Endothelial cell of umbilical vein (primary cell): ENCODE results near the gene PUM2. TPM values are rescaled to one million over a fixed set of nuclear protein-coding genes. Genes with fewer than 3 reads are reported as not detected.

Experiments
- BruUV-seq: library from RNA; stranded (reverse); fragments of 400-500 nt; replicated peaks from 2 replicates; lab custom pipeline; 2021; lab: Mats Ljungman, UMichigan
- CTCF ChIA-PET: fragments of 300-600, 350-600 bp; sonication (Branson Sonifier 250); formaldehyde crosslinking; loops from one replicate; lab custom pipeline; 2021; ENCODE audit warnings: antibody characterized with exemption, inconsistent platforms; lab: Charles Lee
- POLR2A ChIA-PET: fragments of 300-600, 350-600 bp; sonication (Branson Sonifier 250); formaldehyde crosslinking; loops from one replicate; lab custom pipeline; 2021; ENCODE audit warnings: antibody characterized with exemption, inconsistent platforms; lab: Charles Lee
- DNase-seq: peaks from one replicate; pipeline ENCODE4 v3.0.0-alpha.2; 2011; ENCODE audit warnings: low read depth, low spot score
- FAIRE-seq: peaks from 2 replicates; lab custom pipeline; 2011; peaks lifted over from hg19 to GRCh38; lab: Jason Lieb, UNC
- H2AFZ ChIP-seq: 2 replicates; pipeline ENCODE4 v1.6.0; 2012; ENCODE audit warnings: low read depth, low read length, control low read depth, inconsistent platforms
- H3K27ac ChIP-seq: 2 replicates; pipeline ENCODE4 v1.5.1; 2011; ENCODE audit warnings: low read depth, mild to moderate bottlenecking, control low read depth, low read length, moderate library complexity; ENCODE audit not compliant: insufficient read depth
- H3K27me3 ChIP-seq, 2 experiments: 2 replicates each; pipeline versions ENCODE4 v1.6.0 to v1.6.1; 2011; ENCODE audit warnings: low read length in 2 of 2, mixed read lengths in 1 of 2; ENCODE audit not compliant: control insufficient read depth in 2 of 2, insufficient read depth in 2 of 2
- H3K36me3 ChIP-seq, 2 experiments: 2 replicates in 1 of 2; 3 replicates in 1 of 2; pipeline ENCODE4 v1.5.1; 2011; ENCODE audit warnings: low read length in 2 of 2, mild to moderate bottlenecking in 1 of 2, moderate library complexity in 1 of 2; ENCODE audit not compliant: control insufficient read depth in 2 of 2, insufficient read depth in 2 of 2; ENCODE audit errors: extremely low read depth in 1 of 2
- H3K4me1 ChIP-seq: 3 replicates; pipeline ENCODE4 v1.5.1; 2011; ENCODE audit warnings: mild to moderate bottlenecking, low read length; ENCODE audit not compliant: control insufficient read depth, insufficient read depth; ENCODE audit errors: extremely low read depth
- H3K4me2 ChIP-seq: 2 replicates; pipeline ENCODE4 v1.6.1; 2011; ENCODE audit warnings: low read length, control low read depth, mixed read lengths; ENCODE audit not compliant: insufficient read depth
- H3K4me3 ChIP-seq, 3 experiments: fragments of 200-600 bp in 1 of 3; sonication (generic), shearing (Covaris generic) in 1 of 3; replicated peaks in 1 of 3; 2 replicates each; pipeline ENCODE4 v1.5.1; 2011 to 2016; ENCODE audit warnings: control low read depth in 3 of 3, low read length in 3 of 3, mild to moderate bottlenecking in 2 of 3, inconsistent platforms in 1 of 3, low read depth in 1 of 3, moderate library complexity in 1 of 3; ENCODE audit not compliant: insufficient read depth in 1 of 3
- H3K79me2 ChIP-seq: 2 replicates; pipeline ENCODE4 v1.6.0; 2012; ENCODE audit warnings: low read length, inconsistent platforms; ENCODE audit not compliant: control insufficient read depth, insufficient read depth
- H3K9ac ChIP-seq: replicated peaks from 2 replicates; pipeline ENCODE3; 2011; ENCODE audit warnings: low read length, control low read depth; ENCODE audit not compliant: insufficient read depth; ENCODE audit errors: extremely low read depth
- H3K9me1 ChIP-seq: replicated peaks from 3 replicates; pipeline ENCODE4 v1.6.0; 2011; ENCODE audit warnings: mild to moderate bottlenecking, low read length; ENCODE audit not compliant: control insufficient read depth, insufficient read depth; ENCODE audit errors: extremely low read depth
- H3K9me3 ChIP-seq: replicated peaks from 2 replicates; pipeline ENCODE4 v1.5.1; 2012; ENCODE audit warnings: low read length, inconsistent platforms; ENCODE audit not compliant: control insufficient read depth, insufficient read depth
- H4K20me1 ChIP-seq: replicated peaks from 2 replicates; pipeline ENCODE3; 2011; ENCODE audit warnings: mild to moderate bottlenecking, low read length; ENCODE audit not compliant: control insufficient read depth, insufficient read depth; ENCODE audit errors: extremely low read depth
- CTCF ChIP-seq, 2 donors: IDR thresholded peaks; 1 replicate in 1 of 2; 2 replicates in 1 of 2; pipeline ENCODE4 v1.5.1; 2011; ENCODE audit warnings: low read length in 2 of 2, mild to moderate bottlenecking in 2 of 2, moderate library complexity in 2 of 2, control low read depth in 1 of 2, inconsistent platforms in 1 of 2, low read depth in 1 of 2; ENCODE audit not compliant: insufficient read depth in 1 of 2; ENCODE audit errors: extremely low read depth in 1 of 2
- EZH2 ChIP-seq: IDR thresholded peaks from 2 replicates; pipeline ENCODE4 v1.6.1; 2012; ENCODE audit warnings: borderline replicate concordance, low read depth, mild to moderate bottlenecking, moderate library complexity, low read length, inconsistent platforms; ENCODE audit not compliant: severe bottlenecking
- FOS ChIP-seq: IDR thresholded peaks from 2 replicates; pipeline ENCODE4 v1.6.1; 2011; ENCODE audit warnings: mild to moderate bottlenecking, low read length, moderate library complexity, borderline replicate concordance; ENCODE audit not compliant: insufficient read depth
- GATA2 ChIP-seq: IDR thresholded peaks from 2 replicates; pipeline ENCODE4 v1.7.0; 2011; ENCODE audit warnings: low read depth, mild to moderate bottlenecking, moderate library complexity, mixed read lengths, low read length; ENCODE audit not compliant: insufficient read length, insufficient read depth
- JUN ChIP-seq: IDR thresholded peaks from 2 replicates; pipeline ENCODE4 v1.6.1; 2011; ENCODE audit warnings: borderline replicate concordance, low read depth; ENCODE audit not compliant: insufficient read length, insufficient read depth
- MYC ChIP-seq: IDR thresholded peaks from one replicate; pipeline ENCODE4 v1.6.1; 2011; ENCODE audit warnings: mild to moderate bottlenecking, low read depth, low read length
- POLR2A ChIP-seq: IDR thresholded peaks from 2 replicates; pipeline ENCODE4 v1.6.1; 2012; ENCODE audit warnings: low read depth, mild to moderate bottlenecking, control low read depth, low read length
- POLR2AphosphoS5 ChIP-seq: IDR thresholded peaks from 2 replicates; pipeline ENCODE4 v1.6.1; 2012; ENCODE audit warnings: low read depth, mild to moderate bottlenecking, control low read depth, low read length, moderate library complexity; ENCODE audit not compliant: insufficient read depth
- dilution Hi-C: fragments of 300-500 bp; cut with MboI; formaldehyde crosslinking; loops from one replicate; pipeline ENCODE4 v1.15.0; 2019; ENCODE audit warnings: low sequenced_read_pairs; ENCODE audit not compliant: extremely low pct_ligation_motif_present
- intact Hi-C: fragments of 100-400 bp; cut with micrococcal nuclease; formaldehyde crosslinking; loops from one replicate; pipeline ENCODE4 v1.10.0; 2022
- polyA plus RNA-seq, 4 experiments: library from polyadenylated mRNA; depleted of rRNA in 3 of 4; stranded (reverse) in 3 of 4; unstranded in 1 of 4; fragments of >200 nt; gene quantifications; 2 replicates each; pipeline versions ENCODE4 v1.2.1 to v1.2.3, GENCODE V29; 2011 to 2012; ENCODE audit warnings: missing spikeins in 1 of 4
- total RNA-seq: library from RNA; stranded (reverse); gene quantifications from 2 replicates; pipeline ENCODE4 v1.2.3, GENCODE V29; 2021
- TF ChIP-seq, protein P1 (sequence below): IDR thresholded peaks from 2 replicates; pipeline ENCODE4 v1.6.1; 2011; ENCODE audit not compliant: insufficient read depth, insufficient read length

PUM2 gene
- total and polyA plus RNA-seq, 2 donors (not counting 3 experiments of a cell fraction or from before 2014, with no cell fraction given): 32.9 to 83.7 TPM

GRCh38 chr2:20352581-20353216 lies 2.1 kb upstream of the PUM2 start:
- Histone ChIP-seq H3K9me1 (no peaks in the 10 kb centered on the region), H3K79me2 (peaks cover 28% of the 10 kb centered on the region), H3K9me3 (no peaks in the 10 kb centered on the region), H3K27me3 (no peaks in the 10 kb centered on the region), H3K36me3 (peaks cover 0 to 3% of the 10 kb centered on the region in 2 experiments), H4K20me1 (peaks cover 10% of the 10 kb centered on the region), H3K4me1 (peaks cover 26% of the 10 kb centered on the region), H3K27ac (no peak overlapping the region), H3K4me3 (no peak overlapping the region), H3K9ac (no peak overlapping the region), H3K4me2 (no peak overlapping the region), H2AFZ (peak overlapping the region; percentile 92)
- intact Hi-C loops: loop anchor here (5.0 kb wide), 1 partner anchor 300 kb away; the partner anchor contains the start of gene LAPTM4A
- DNase-seq: no peak
- ChIA-PET CTCF (interaction anchor here (1.1 to 2.3 kb wide), 3 partner anchors 14 to 26 kb away, joined by 3 to 8 read pairs (median 6); no protein-coding TSS in a partner anchor), POLR2A (no interaction called here)
- FAIRE-seq: no peak
- dilution Hi-C loops: no loop called here
- TF ChIP-seq CTCF (IDR thresholded peaks at IDR 0.05; ENCODE audit: extremely low read depth in 1 of 2, insufficient read depth in 1 of 2, low read depth in 1 of 2, low read length in 2 of 2) (no peak), MYC (no peak), POLR2AphosphoS5 (no peak), GATA2 (no peak), FOS (no peak), POLR2A (no peak), EZH2 (no peak), JUN (no peak)
- TF ChIP-seq, protein P1, sequence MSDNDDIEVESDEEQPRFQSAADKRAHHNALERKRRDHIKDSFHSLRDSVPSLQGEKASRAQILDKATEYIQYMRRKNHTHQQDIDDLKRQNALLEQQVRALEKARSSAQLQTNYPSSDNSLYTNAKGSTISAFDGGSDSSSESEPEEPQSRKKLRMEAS: no peak
- no TSS peak for BruUV-seq
